Ascending aorta (tissue), 2 donors: ENCODE data around the gene SLC15A1. TPM values are rescaled to one million over a fixed set of nuclear protein-coding genes. Genes with fewer than 3 reads are reported as not detected.

Source experiments
- DNase-seq, 2 donors: peaks; one replicate each; pipeline ENCODE4 v3.0.0-alpha.2; 2019; ENCODE audit warnings: low spot score in 2 of 2
- H3K27ac ChIP-seq, 2 donors: fragments of 200-600 bp; sonication (generic); one replicate each; pipeline ENCODE4 v1.5.1; 2016 to 2017; ENCODE audit warnings: mild to moderate bottlenecking in 1 of 2
- H3K27me3 ChIP-seq: fragments of 200-600 bp; sonication (generic); one replicate; pipeline ENCODE4 v1.5.1; 2017
- H3K36me3 ChIP-seq, 2 donors: fragments of 200-600 bp; sonication (generic); one replicate each; pipeline ENCODE4 v1.5.1; 2016
- H3K4me1 ChIP-seq, 2 donors: fragments of 200-600 bp; sonication (generic); one replicate each; pipeline ENCODE4 v1.5.1; 2016 to 2017; ENCODE audit warnings: mild to moderate bottlenecking in 1 of 2
- H3K4me3 ChIP-seq, 2 donors: fragments of 200-600 bp; sonication (generic); one replicate each; pipeline ENCODE4 v1.5.1; 2016 to 2017; ENCODE audit warnings: mild to moderate bottlenecking in 1 of 2
- H3K9me3 ChIP-seq, 2 donors: fragments of 200-600 bp; sonication (generic); one replicate each; pipeline ENCODE4 v1.5.1; 2016
- CTCF ChIP-seq, 3 experiments: fragments of 200-600 bp in 2 of 3; fragments of 450-650 bp in 1 of 3; sonication (generic) in 2 of 3; IDR thresholded peaks; one replicate each; pipeline ENCODE4 v1.5.1; 2016 to 2019; ENCODE audit warnings: antibody characterized with exemption in 3 of 3, mild to moderate bottlenecking in 1 of 3, moderate library complexity in 1 of 3
- intact Hi-C: fragments of 100-400 bp; cut with DNase I; formaldehyde crosslinking; loops from one replicate; pipeline ENCODE4 v1.15.1; 2023
- total RNA-seq: library from RNA; depleted of rRNA; stranded (reverse); fragments of >200 nt; gene quantifications from one replicate; pipeline ENCODE4 v1.1.0, GENCODE V29; 2016

The SLC15A1 gene
- total RNA-seq, 1 donor from 2014 or later, result not detected

- Histone ChIP-seq H3K4me3 (no peak overlapping the region), H3K36me3 (no peaks in the 10 kb centered on the region), H3K9me3 (no peaks in the 10 kb centered on the region), H3K27ac (no peak overlapping the region), H3K27me3 (no peaks in the 10 kb centered on the region), H3K4me1 (no peaks in the 10 kb centered on the region)
- DNase-seq, result no peak
- intact Hi-C loops, result no loop called here
- no peak for TF ChIP-seq CTCF (IDR thresholded peaks at IDR 0.05)
Measured at GRCh38 chr13:98781045-98781444, 28.6 kb upstream of the SLC15A1 start.

DNA sequence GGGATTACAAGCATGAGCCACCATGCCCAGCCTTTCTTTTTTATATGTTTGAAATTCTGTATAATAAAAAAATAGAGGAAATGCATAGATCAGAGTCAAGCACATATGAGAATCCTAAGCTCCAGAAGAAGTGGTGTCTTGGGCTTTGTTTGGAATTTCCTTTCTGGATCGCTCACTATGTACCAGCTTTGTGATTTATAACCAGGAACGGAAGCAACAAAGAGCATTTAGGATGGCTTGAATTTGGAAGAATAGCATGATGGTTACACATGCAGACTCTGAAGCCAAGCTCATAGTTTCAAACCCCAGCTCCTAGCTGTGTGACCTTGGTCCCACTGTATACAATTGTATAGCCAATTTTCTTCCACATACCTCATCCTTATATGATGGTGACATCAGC lies 28.0 kb upstream of the SLC15A1 start:
- Histone ChIP-seq H3K27me3 (no peaks in the 10 kb centered on the region), H3K9me3 (no peaks in the 10 kb centered on the region), H3K4me3 (no peak overlapping the region), H3K36me3 (no peaks in the 10 kb centered on the region), H3K4me1 (no peaks in the 10 kb centered on the region), H3K27ac (no peak overlapping the region)
- no peak for TF ChIP-seq CTCF (IDR thresholded peaks at IDR 0.05)
- DNase-seq, result no peak
- intact Hi-C loops, result no loop called here

DNA sequence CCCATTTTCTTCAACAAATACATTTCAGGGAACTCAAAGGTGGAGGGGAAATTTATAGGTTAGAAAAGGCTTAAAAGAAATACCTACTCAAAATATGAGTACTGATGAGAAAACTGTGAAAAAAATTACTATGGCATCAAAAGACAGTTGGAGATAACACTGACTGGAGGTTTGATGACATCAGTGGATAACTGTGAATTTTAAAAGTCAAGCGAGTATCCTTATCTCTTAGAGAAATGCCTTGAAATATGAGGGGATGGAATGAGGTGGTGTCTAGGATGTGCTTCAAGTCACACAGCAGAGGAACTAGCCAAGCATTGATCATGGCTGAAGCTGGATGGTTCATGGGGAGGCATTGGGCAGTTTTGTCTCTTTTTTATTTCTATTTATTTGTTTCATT lies 27.2 kb upstream of the SLC15A1 start:
- no peak for TF ChIP-seq CTCF (IDR thresholded peaks at IDR 0.05)
- no peak for DNase-seq
- Histone ChIP-seq H3K27me3 (no peaks in the 10 kb centered on the region), H3K9me3 (no peaks in the 10 kb centered on the region), H3K4me1 (no peaks in the 10 kb centered on the region), H3K36me3 (no peaks in the 10 kb centered on the region), H3K27ac (no peak overlapping the region), H3K4me3 (no peak overlapping the region)
- intact Hi-C loops, result no loop called here

DNA sequence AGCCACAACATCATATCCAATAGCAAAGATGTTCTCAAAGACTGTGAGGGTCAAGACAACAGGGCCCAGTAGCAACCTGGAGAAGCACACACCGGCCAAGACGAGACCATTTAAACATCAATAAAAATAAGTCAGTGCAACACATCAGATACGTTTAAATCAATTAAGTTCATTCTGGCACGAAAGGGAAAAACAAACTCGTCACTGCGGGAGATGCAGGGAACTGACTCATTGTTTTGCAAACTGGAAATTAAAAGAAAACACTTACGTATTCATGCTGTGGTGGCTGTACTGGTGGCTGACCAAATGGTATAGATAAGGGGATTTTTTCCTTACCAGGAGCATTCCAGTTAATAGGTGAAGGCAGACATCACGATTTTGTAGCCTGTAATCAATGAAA lies 26.3 kb upstream of the SLC15A1 start:
- no peaks in the 10 kb centered on the region for H3K4me1 ChIP-seq
- no peaks in the 10 kb centered on the region for H3K36me3 ChIP-seq
- no peak overlapping the region for H3K4me3 ChIP-seq
- TF ChIP-seq CTCF (IDR thresholded peaks at IDR 0.05), result no peak
- H3K9me3 ChIP-seq, result no peaks in the 10 kb centered on the region
- no peak overlapping the region for H3K27ac ChIP-seq
- intact Hi-C loops, result no loop called here
- no peak for DNase-seq
- H3K27me3 ChIP-seq, result no peaks in the 10 kb centered on the region

DNA sequence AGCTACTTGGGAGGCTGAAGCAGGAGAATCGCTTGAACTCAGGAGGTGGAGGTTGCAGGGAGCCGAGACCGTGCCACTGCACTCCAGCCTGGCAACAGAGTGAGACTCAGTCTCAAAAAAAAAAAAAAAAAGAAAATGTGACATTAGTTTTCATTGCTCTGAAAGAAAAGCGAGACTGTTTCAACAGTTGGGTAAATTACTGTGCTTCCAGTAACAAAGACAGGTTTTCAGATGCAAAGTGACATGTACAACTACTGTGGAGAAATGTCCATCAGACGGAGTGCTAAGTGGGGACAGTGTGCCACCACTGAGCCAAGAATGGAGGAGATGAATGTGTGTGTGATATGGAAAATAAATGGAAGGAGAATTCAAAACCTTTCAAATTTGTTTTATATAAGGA lies 24.2 kb upstream of the SLC15A1 start:
- Histone ChIP-seq H3K27me3 (no peaks in the 10 kb centered on the region), H3K27ac (no peak overlapping the region), H3K9me3 (no peaks in the 10 kb centered on the region), H3K4me1 (no peaks in the 10 kb centered on the region), H3K36me3 (no peaks in the 10 kb centered on the region), H3K4me3 (no peak overlapping the region)
- no peak for TF ChIP-seq CTCF (IDR thresholded peaks at IDR 0.05)
- no peak for DNase-seq
- intact Hi-C loops, result no loop called here

- TF ChIP-seq CTCF (IDR thresholded peaks at IDR 0.05), result no peak
- no peaks in the 10 kb centered on the region for H3K9me3 ChIP-seq
- no peaks in the 10 kb centered on the region for H3K36me3 ChIP-seq
- H3K27me3 ChIP-seq, result no peaks in the 10 kb centered on the region
- no peaks in the 10 kb centered on the region for H3K4me1 ChIP-seq
- H3K4me3 ChIP-seq, result no peak overlapping the region
- no peak for DNase-seq
- no peak overlapping the region for H3K27ac ChIP-seq
- intact Hi-C loops, result no loop called here
Measured at GRCh38 chr13:98775844-98776598, 23.5 kb upstream of the SLC15A1 start.
